Measurements from ENCODE around the gene SLC35C1.
"Not testable (repeated sequence)": the region's sequence is repeated elsewhere in the genome, so short reads cannot be mapped to it uniquely, and the experiment has no call there.

Gene SLC35C1

DNA sequence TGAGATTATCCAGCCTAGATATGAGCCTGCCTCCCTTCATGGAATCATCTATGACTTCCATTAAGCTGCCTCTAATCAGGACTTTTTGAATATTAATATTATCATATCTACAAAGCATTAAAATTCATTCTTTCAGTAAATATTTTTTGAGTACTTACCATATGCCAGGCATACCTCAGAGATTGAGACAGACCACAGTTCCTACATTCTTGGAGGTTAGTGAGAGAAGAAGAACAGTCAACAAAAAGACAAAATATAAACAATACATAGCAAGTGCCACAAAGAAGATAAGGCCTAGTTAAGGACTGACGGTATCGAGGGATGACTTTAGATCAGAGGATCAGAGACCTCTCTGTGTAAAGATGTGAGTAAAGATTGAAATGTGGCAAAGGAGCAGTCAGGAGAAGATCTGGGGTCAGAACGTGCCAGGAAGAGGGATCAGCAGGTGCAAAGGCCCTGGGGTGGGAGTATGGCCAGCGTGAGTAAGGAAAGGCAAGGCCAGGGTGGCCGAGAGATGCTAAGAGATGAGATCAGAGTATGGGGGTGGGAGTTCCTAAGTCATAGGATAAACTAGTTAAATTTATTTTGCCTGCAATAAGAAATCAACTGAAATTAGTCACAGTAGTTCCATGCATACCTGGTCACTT is 15.4 kb downstream of the SLC35C1 start:
- no peak overlapping the region for H3K4me2 ChIP-seq (ENCODE audit: low read depth, low read length, poor library complexity, severe bottlenecking)
- H3K9ac ChIP-seq (ENCODE audit: low read depth, low read length, poor library complexity, severe bottlenecking) = no peak overlapping the region
- H4K20me1 ChIP-seq (ENCODE audit: insufficient read depth, low read length, poor library complexity, severe bottlenecking) = no peaks in the 10 kb centered on the region
- no peak overlapping the region for H2AFZ ChIP-seq (ENCODE audit: low read length)
- no peaks in the 10 kb centered on the region for H3K9me2 ChIP-seq (replicated peaks; ENCODE audit: low read depth, low read length)
- H3K9me3 ChIP-seq (ENCODE audit: insufficient read depth, low read depth, low read length) = no peaks in the 10 kb centered on the region
- no peaks in the 10 kb centered on the region for H3K27me3 ChIP-seq (ENCODE audit: insufficient read depth, low read length, poor library complexity, severe bottlenecking)
- H3K36me3 ChIP-seq (ENCODE audit: insufficient read depth, low read length) = no peaks in the 10 kb centered on the region
- no peaks in the 10 kb centered on the region for H3K79me2 ChIP-seq (ENCODE audit: insufficient read depth, low read length)
- H3K4me3 ChIP-seq (ENCODE audit: low read length, poor library complexity, severe bottlenecking) = no peak overlapping the region
- TF ChIP-seq, protein P1, sequence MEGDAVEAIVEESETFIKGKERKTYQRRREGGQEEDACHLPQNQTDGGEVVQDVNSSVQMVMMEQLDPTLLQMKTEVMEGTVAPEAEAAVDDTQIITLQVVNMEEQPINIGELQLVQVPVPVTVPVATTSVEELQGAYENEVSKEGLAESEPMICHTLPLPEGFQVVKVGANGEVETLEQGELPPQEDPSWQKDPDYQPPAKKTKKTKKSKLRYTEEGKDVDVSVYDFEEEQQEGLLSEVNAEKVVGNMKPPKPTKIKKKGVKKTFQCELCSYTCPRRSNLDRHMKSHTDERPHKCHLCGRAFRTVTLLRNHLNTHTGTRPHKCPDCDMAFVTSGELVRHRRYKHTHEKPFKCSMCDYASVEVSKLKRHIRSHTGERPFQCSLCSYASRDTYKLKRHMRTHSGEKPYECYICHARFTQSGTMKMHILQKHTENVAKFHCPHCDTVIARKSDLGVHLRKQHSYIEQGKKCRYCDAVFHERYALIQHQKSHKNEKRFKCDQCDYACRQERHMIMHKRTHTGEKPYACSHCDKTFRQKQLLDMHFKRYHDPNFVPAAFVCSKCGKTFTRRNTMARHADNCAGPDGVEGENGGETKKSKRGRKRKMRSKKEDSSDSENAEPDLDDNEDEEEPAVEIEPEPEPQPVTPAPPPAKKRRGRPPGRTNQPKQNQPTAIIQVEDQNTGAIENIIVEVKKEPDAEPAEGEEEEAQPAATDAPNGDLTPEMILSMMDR (conservative IDR thresholded peaks at IDR 0.05; ENCODE audit: low read length) = no peak
- no peak for TF ChIP-seq EZH2phosphoT487 (IDR thresholded peaks at IDR 0.05; ENCODE audit: borderline replicate concordance)
- no peaks in the 10 kb centered on the region for H3K4me1 ChIP-seq (ENCODE audit: insufficient read depth, low read length, poor library complexity, severe bottlenecking)
- H3F3A ChIP-seq (ENCODE audit: low read depth) = no peaks in the 10 kb centered on the region

DNA sequence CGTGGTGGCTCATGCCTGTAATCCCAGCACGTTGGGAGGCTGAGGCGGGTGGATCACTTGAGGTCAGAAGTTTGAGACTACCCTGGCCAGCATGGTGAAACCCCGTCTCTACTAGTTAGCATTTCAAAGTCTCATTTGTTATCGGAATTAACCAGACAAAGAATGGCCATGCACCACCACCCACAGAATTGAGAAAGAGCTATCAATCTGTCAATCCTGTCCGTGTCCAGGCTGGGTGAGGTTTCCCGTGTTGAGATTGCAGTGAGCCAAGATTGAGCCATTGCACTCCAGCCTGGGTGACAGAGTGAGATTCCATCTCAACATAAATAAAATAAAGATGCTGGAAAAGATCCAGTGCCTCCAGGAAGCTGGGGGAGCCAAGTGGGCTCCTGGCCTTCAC is 21.5 kb downstream of the SLC35C1 start:
- H3K9me2 ChIP-seq (replicated peaks; ENCODE audit: low read depth, low read length); H3F3A ChIP-seq (ENCODE audit: low read depth); H3K9me3 ChIP-seq (ENCODE audit: insufficient read depth, low read depth, low read length); H3K4me3 ChIP-seq (ENCODE audit: low read length, poor library complexity, severe bottlenecking); H3K27me3 ChIP-seq (ENCODE audit: insufficient read depth, low read length, poor library complexity, severe bottlenecking); H3K79me2 ChIP-seq (ENCODE audit: insufficient read depth, low read length); H4K20me1 ChIP-seq (ENCODE audit: insufficient read depth, low read length, poor library complexity, severe bottlenecking); H3K36me3 ChIP-seq (ENCODE audit: insufficient read depth, low read length); H3K4me2 ChIP-seq (ENCODE audit: low read depth, low read length, poor library complexity, severe bottlenecking); H3K9ac ChIP-seq (ENCODE audit: low read depth, low read length, poor library complexity, severe bottlenecking); H3K4me1 ChIP-seq (ENCODE audit: insufficient read depth, low read length, poor library complexity, severe bottlenecking); H2AFZ ChIP-seq (ENCODE audit: low read length): not testable (repeated sequence)

DNA sequence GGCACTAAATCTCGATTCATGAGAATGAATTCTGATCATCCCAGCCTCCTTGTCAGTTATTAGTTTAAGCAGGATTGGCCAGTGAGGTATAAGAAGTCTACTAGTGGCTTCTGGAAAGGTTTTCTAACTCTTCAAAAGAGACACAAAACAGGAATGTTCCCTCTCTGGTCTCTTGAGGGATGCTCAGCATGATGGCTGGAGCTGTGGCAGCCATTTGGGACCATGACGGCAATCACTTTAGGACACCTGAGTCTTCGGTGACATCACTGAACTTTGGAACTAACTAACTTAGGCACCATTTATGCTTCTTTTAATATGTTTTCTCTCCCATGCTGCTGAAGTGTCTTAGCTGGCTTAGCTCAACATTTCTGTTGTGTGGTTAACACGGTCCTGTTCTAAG is 22.2 kb downstream of the SLC35C1 start:
- H3K4me1 ChIP-seq (ENCODE audit: insufficient read depth, low read length, poor library complexity, severe bottlenecking) = no peaks in the 10 kb centered on the region
- H3K36me3 ChIP-seq (ENCODE audit: insufficient read depth, low read length) = no peaks in the 10 kb centered on the region
- no peak overlapping the region for H3K4me2 ChIP-seq (ENCODE audit: low read depth, low read length, poor library complexity, severe bottlenecking)
- no peaks in the 10 kb centered on the region for H4K20me1 ChIP-seq (ENCODE audit: insufficient read depth, low read length, poor library complexity, severe bottlenecking)
- H3K9me2 ChIP-seq (replicated peaks; ENCODE audit: low read depth, low read length) = no peaks in the 10 kb centered on the region
- no peak overlapping the region for H2AFZ ChIP-seq (ENCODE audit: low read length)
- no peak overlapping the region for H3K9ac ChIP-seq (ENCODE audit: low read depth, low read length, poor library complexity, severe bottlenecking)
- TF ChIP-seq EZH2phosphoT487 (IDR thresholded peaks at IDR 0.05; ENCODE audit: borderline replicate concordance) = no peak
- TF ChIP-seq, protein P1 (conservative IDR thresholded peaks at IDR 0.05; ENCODE audit: low read length) = no peak
- H3K79me2 ChIP-seq (ENCODE audit: insufficient read depth, low read length) = no peaks in the 10 kb centered on the region
- no peak overlapping the region for H3K4me3 ChIP-seq (ENCODE audit: low read length, poor library complexity, severe bottlenecking)
- H3K9me3 ChIP-seq (ENCODE audit: insufficient read depth, low read depth, low read length) = no peaks in the 10 kb centered on the region
- no peaks in the 10 kb centered on the region for H3F3A ChIP-seq (ENCODE audit: low read depth)
- H3K27me3 ChIP-seq (ENCODE audit: insufficient read depth, low read length, poor library complexity, severe bottlenecking) = no peaks in the 10 kb centered on the region

DNA sequence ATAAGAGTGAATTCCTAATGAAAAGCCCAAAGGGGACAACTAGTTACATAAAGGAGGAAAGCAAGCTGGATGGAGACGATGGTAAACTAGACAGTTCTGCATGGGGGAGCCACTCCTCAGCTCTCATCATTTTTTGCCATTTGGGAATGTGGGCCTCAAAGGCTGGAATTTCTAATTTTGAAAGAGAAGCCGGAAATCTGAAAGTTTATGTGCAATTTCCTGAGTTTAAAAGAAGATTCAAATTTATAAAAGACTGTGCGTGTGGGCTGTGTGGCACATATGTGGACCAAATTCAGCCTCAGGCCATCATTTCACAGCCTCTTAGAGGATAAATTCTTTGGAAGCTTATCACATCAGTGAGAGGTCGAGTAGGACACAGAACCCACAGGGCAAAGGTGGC is 24.0 kb downstream of the SLC35C1 start:
- H3F3A ChIP-seq (ENCODE audit: low read depth) = no peaks in the 10 kb centered on the region
- no peaks in the 10 kb centered on the region for H3K9me2 ChIP-seq (replicated peaks; ENCODE audit: low read depth, low read length)
- no peaks in the 10 kb centered on the region for H3K4me1 ChIP-seq (ENCODE audit: insufficient read depth, low read length, poor library complexity, severe bottlenecking)
- TF ChIP-seq, protein P1 (conservative IDR thresholded peaks at IDR 0.05; ENCODE audit: low read length) = no peak
- no peak for TF ChIP-seq EZH2phosphoT487 (IDR thresholded peaks at IDR 0.05; ENCODE audit: borderline replicate concordance)
- H3K9me3 ChIP-seq (ENCODE audit: insufficient read depth, low read depth, low read length) = no peaks in the 10 kb centered on the region
- H2AFZ ChIP-seq (ENCODE audit: low read length) = no peak overlapping the region
- H3K27me3 ChIP-seq (ENCODE audit: insufficient read depth, low read length, poor library complexity, severe bottlenecking) = no peaks in the 10 kb centered on the region
- no peak overlapping the region for H3K4me2 ChIP-seq (ENCODE audit: low read depth, low read length, poor library complexity, severe bottlenecking)
- H3K79me2 ChIP-seq (ENCODE audit: insufficient read depth, low read length) = no peaks in the 10 kb centered on the region
- no peak overlapping the region for H3K4me3 ChIP-seq (ENCODE audit: low read length, poor library complexity, severe bottlenecking)
- no peak overlapping the region for H3K9ac ChIP-seq (ENCODE audit: low read depth, low read length, poor library complexity, severe bottlenecking)
- H3K36me3 ChIP-seq (ENCODE audit: insufficient read depth, low read length) = no peaks in the 10 kb centered on the region
- no peaks in the 10 kb centered on the region for H4K20me1 ChIP-seq (ENCODE audit: insufficient read depth, low read length, poor library complexity, severe bottlenecking)

All from Loucy (cell line).